SK-N-MC (cell line): ENCODE measurements around the gene IFI27L2.

Experiments used
- DNase-seq: peaks from one replicate; pipeline ENCODE4 v3.0.0-alpha.2; 2011; ENCODE audit warnings: low read depth, low spot score
- H3K27ac ChIP-seq: fragments of 200-600 bp; sonication (generic); 2 replicates; pipeline ENCODE4 v1.5.1; 2016; ENCODE audit warnings: mixed run types
- H3K36me3 ChIP-seq: fragments of 200-600 bp; sonication (generic); 2 replicates; pipeline ENCODE4 v1.6.1; 2017; ENCODE audit warnings: antibody characterized with exemption, low read length, mixed read lengths; ENCODE audit not compliant: insufficient read depth
- H3K4me3 ChIP-seq: fragments of 200-600 bp; sonication (generic); 2 replicates; pipeline ENCODE4 v1.5.1; 2016
- H3K9ac ChIP-seq: fragments of 200-600 bp; sonication (generic); 2 replicates; pipeline ENCODE4 v1.8.0; 2017; ENCODE audit warnings: mixed run types, mixed read lengths; ENCODE audit not compliant: insufficient read length
- H3K9me3 ChIP-seq: fragments of 200-600 bp; sonication (generic); 2 replicates; pipeline ENCODE4 v1.6.1; 2017; ENCODE audit warnings: low read depth, mild to moderate bottlenecking, antibody characterized with exemption, low read length, moderate library complexity, mixed read lengths
- EZH2 ChIP-seq: fragments of 200-600 bp; sonication (generic); IDR thresholded peaks from one replicate; pipeline ENCODE4 v1.6.1; 2017; ENCODE audit warnings: antibody characterized with exemption
- FOXP2 ChIP-seq: optimal IDR thresholded peaks from 2 replicates; pipeline ENCODE3; 2011; ENCODE audit warnings: mild to moderate bottlenecking, moderate library complexity; ENCODE audit not compliant: insufficient read depth; ENCODE audit errors: extremely low read length, control extremely low read depth
- POLR2AphosphoS5 ChIP-seq: IDR thresholded peaks from 2 replicates; pipeline ENCODE4 v1.6.1; 2012; ENCODE audit warnings: mild to moderate bottlenecking, low read depth, low read length, borderline replicate concordance

Gene IFI27L2

DNA sequence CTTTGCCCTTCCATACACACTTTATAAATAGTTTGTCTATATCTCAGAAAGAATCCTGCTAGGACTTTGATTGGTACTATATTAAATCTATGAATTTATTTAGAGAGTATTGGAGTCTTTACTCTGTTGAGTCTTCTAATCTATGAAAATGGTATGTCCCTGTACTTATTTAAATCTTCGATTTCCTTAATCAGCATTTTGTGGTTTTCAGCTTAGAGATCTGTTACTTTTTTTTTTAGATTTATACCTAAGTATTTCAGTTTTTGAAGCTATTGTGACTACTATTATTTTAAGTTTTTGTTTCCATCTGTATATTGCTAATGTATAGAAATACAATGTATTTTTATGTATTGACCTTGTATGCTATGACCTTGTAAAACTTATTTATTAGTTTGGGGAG lies 13.4 kb upstream of the IFI27L2 start:
- Histone ChIP-seq H3K9me3 (no peaks in the 10 kb centered on the region), H3K36me3 (no peaks in the 10 kb centered on the region), H3K4me3 (no peak overlapping the region), H3K9ac (no peak overlapping the region), H3K27ac (no peak overlapping the region)
- no peak for DNase-seq
- TF ChIP-seq POLR2AphosphoS5 = no peak
- no peak for TF ChIP-seq FOXP2
- TF ChIP-seq EZH2 = no peak

DNA sequence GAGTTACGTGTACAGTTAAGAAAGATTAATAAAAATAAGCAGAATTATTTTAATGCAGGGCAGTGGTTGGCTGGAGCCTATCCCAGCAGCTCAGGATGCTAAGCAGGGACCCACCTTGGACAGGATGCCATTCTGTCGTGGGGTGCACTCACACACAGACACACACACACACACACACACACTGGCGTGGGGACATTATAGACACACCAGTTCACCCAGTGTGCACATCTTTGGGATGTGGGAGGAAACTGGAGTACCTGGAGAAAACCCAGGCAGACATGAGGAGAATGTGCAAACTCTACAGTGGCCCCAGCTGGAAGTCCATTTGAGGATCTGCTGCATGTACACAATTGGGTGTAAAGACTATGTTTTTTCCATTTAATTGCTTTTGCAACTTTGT lies 12.8 kb upstream of the IFI27L2 start:
- H3K27ac ChIP-seq = no peak overlapping the region
- no peak overlapping the region for H3K4me3 ChIP-seq
- DNase-seq = no peak
- H3K9ac ChIP-seq = no peak overlapping the region
- no peaks in the 10 kb centered on the region for H3K9me3 ChIP-seq
- TF ChIP-seq EZH2 (no peak), FOXP2 (no peak), POLR2AphosphoS5 (no peak)
- H3K36me3 ChIP-seq = no peaks in the 10 kb centered on the region

DNA sequence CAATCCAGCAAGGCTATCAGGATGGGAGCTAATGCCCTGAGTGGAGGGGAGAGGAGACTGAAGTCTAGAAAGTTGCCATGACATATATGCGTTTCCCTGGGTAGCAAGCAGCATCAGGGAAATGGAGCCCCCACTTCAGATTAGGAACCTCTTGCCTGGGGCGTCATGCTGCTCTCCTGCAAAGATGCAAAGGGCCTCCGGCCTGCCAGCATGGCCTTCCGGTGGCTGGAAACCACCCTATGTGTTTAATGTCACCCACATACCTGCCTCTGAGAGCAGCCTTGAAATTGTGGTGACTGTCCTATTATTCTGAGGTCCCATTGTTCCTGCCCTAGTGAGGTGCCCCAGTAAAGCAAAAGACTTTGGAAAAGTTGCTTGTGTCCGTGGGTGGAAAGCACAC lies 10.0 kb upstream of the IFI27L2 start:
- no peak for TF ChIP-seq FOXP2
- TF ChIP-seq EZH2 = no peak
- TF ChIP-seq POLR2AphosphoS5 = no peak
- no peak for DNase-seq
- Histone ChIP-seq H3K9ac (no peak overlapping the region), H3K27ac (no peak overlapping the region), H3K9me3 (peaks cover 3% of the 10 kb centered on the region; the same call in 1 of the 2 replicates), H3K4me3 (no peak overlapping the region), H3K36me3 (no peaks in the 10 kb centered on the region)

DNA sequence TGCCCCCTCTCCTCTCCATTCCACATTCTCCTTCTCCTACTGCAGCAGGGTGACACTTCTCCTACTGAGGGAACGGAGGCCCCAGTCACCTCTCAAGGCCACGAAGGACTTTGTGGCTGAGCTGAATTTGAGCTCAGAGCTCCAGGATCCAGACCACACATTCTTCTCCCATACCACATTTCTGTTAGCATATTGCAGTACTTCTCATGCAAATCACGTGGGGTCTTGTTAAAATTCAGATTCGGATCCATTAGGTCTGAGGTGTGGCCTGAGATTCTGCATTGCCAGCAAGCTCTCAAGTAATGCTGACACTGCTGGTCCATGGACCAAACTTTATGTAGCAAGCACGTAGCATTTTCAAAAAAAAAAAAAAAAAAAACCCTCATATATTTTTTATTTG lies 9.6 kb upstream of the IFI27L2 start:
- Histone ChIP-seq H3K9me3 (peaks cover 3% of the 10 kb centered on the region; the same call in 1 of the 2 replicates), H3K36me3 (no peaks in the 10 kb centered on the region), H3K27ac (no peak overlapping the region), H3K4me3 (no peak overlapping the region), H3K9ac (no peak overlapping the region)
- TF ChIP-seq EZH2 = no peak
- TF ChIP-seq POLR2AphosphoS5 = no peak
- no peak for TF ChIP-seq FOXP2
- no peak for DNase-seq

DNA sequence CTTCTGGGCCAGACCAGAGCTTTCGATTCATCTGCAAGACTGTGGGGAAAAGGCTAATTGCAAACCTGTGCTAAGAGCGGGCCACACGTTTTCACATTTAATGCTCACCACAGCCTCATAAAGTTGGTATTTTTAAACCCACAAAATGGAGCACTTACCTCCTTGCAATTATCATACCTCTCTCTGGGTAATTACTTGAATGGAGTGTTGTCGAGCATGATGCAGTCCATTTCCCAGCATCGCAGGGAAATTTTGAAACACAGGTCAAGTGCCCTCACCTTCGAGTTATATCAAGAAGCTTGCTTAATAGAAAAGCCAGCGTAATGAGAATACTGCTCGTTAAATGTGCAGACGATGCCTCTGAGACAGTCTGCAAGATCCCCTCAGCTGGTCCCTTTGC lies 8.8 kb upstream of the IFI27L2 start:
- no peak for TF ChIP-seq EZH2
- Histone ChIP-seq H3K27ac (no peak overlapping the region), H3K36me3 (no peaks in the 10 kb centered on the region), H3K4me3 (no peak overlapping the region), H3K9me3 (peaks cover 3% of the 10 kb centered on the region; the same call in 1 of the 2 replicates), H3K9ac (no peak overlapping the region)
- DNase-seq = no peak

DNA sequence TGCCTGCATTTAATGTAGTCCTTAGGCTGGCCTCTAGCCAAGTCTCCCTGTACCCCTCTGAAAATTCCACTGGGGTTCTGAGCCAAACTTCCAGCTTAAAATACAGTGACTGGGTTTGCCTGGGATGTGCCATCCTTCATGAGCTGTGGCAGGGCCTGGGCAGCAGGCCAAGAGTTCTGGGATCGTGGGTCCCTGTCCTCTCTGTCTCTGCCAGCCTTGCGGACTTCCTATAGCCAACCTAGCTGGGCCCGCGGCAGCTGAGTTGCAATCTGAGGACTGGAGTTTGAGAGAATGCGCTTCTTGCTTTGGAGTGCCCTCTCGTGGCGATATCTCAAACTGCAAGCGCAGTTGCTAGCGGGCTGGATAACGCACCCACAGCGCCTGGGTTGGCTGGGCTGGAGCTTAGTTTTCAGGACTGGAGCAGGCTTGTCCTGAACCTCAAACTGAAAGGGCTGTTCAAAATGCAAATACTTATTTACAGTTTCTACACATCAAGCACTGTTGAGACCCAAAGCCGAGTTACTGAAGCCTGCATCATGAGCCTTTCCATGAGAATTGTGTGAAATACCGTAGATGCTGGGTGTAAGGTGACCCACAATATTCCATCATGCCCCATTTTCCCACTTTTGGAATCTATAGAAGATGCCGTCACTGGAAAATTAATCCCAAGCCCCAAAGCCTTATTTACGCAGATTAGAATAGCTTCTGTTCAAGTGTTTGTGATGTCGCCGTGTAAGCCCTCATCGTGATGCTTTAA lies 7.3 kb upstream of the IFI27L2 start:
- H3K4me3 ChIP-seq = 0 out of 2 replicates have a peak overlapping the region, but pooled peaks have one; percentile 38
- peak; percentile 44 for DNase-seq
- H3K27ac ChIP-seq = no peak overlapping the region
- TF ChIP-seq POLR2AphosphoS5 (no peak), FOXP2 (no peak), EZH2 (no peak)
- peaks cover 3% of the 10 kb centered on the region; the same call in 1 of the 2 replicates for H3K9me3 ChIP-seq
- no peaks in the 10 kb centered on the region for H3K36me3 ChIP-seq
- H3K9ac ChIP-seq = no peak overlapping the region

DNA sequence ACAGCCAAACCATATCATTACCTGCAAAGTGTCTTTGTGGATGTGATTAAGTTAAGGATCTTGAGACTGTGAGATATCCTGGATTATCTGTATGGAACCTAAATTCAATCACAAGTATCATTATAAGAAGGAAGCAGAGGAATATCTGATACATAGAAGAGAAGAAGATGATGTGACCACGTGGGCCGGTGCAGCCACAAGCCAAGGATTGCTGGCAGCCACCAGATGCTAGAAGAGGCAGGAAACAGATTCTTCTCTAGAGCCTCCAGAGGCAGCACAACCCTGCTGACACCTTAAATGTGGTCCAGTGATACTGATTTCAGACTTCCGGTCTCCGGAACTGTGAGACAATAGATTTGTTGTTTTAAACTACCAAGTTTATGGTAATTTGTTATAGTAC lies 6.1 kb upstream of the IFI27L2 start:
- H3K27ac ChIP-seq = no peak overlapping the region
- H3K9ac ChIP-seq = no peak overlapping the region
- H3K4me3 ChIP-seq = no peak overlapping the region
- TF ChIP-seq FOXP2 = no peak
- TF ChIP-seq EZH2 = no peak
- H3K36me3 ChIP-seq = no peaks in the 10 kb centered on the region
- no peak for DNase-seq
- H3K9me3 ChIP-seq = peaks cover 3% of the 10 kb centered on the region; the same call in 1 of the 2 replicates

DNA sequence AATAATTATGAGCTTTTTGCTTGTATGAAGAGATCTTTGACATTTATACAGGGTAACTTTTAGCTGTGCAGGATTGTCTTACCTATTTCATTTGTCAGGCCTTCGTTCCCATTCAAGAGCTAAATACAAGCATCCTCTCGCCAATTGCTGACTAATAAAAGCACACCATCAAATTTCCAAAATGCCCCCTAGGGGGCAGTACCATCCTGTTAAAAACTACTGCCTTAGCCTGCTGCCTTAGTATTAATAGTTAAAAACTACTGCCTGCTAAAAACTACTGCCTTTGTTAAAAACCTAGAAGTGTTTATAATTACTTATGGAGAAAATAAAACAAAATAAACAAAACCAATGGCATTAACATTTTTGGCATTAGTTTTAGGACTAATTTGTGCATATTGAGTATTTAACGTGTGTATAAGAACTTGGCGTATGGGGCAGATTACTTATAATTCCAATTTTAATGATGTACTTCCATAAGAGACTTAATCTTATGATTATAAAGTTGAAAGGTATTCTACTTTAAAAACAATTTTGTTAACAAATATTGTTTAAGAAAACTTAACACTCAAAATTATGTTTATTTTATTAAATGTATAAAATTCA lies 3.0 kb upstream of the IFI27L2 start:
- H3K4me3 ChIP-seq = no peak overlapping the region
- H3K36me3 ChIP-seq = no peaks in the 10 kb centered on the region
- no peak overlapping the region for H3K27ac ChIP-seq
- no peak overlapping the region for H3K9ac ChIP-seq
- peaks cover 3% of the 10 kb centered on the region; the same call in 1 of the 2 replicates for H3K9me3 ChIP-seq
- TF ChIP-seq FOXP2 = no peak
- peak; percentile 24 for DNase-seq

DNA sequence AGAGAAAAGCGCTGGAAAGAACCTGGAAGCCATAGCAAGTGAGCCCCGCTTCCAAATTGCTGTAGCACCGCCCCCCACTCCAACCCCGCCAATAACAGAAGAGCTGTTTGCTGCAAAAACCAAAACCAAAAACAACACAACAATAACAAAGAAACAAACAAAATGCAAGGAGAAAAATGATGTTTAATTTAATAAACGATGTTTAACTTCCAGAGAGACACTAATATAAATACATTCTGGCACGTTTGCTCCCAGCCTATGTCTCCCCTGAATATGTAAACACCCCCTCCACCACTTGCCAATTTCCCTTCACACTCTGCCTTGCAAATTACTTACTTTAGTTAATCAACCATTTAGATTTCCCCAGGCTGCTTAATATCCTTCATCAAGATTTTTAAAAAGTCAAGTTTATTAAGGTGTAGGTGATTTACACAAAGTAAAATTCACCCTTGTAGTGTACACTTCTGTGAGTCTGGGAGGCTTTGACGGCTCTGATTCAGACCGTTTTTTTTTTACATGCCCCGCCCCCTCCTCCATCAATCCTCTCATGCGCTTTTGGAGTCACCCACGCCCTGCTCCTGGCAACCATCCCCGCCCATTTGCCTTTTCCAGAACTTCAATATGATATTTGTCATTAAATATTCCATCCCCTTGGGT lies 482 bp upstream of the IFI27L2 start:
- Histone ChIP-seq H3K36me3 (no peaks in the 10 kb centered on the region), H3K4me3 (peak overlapping the region; percentile 79), H3K9me3 (no peaks in the 10 kb centered on the region), H3K27ac (no peak overlapping the region), H3K9ac (peak overlapping the region; percentile 21)
- TF ChIP-seq POLR2AphosphoS5 (no peak), EZH2 (no peak), FOXP2 (no peak)
- no peak for DNase-seq
